Breast epithelium (tissue), 3 donors: ENCODE data around the gene NUMBL.

Experiments used
- CTCF ChIP-seq, 3 donors: fragments of 450-650 bp; IDR thresholded peaks; one replicate each; pipeline ENCODE4 v1.5.1; 2016 to 2017; ENCODE audit warnings: antibody characterized with exemption in 3 of 3, mild to moderate bottlenecking in 3 of 3, moderate library complexity in 3 of 3
- POLR2A ChIP-seq: fragments of 450-650 bp; IDR thresholded peaks from one replicate; pipeline ENCODE4 v1.6.1; 2016; ENCODE audit warnings: antibody characterized with exemption, mild to moderate bottlenecking, moderate library complexity
- POLR2AphosphoS5 ChIP-seq, 3 donors: sonication (generic); formaldehyde crosslinking; IDR thresholded peaks; one replicate each; pipeline ENCODE4 v1.6.1; 2017; ENCODE audit warnings: antibody characterized with exemption in 3 of 3

DNA sequence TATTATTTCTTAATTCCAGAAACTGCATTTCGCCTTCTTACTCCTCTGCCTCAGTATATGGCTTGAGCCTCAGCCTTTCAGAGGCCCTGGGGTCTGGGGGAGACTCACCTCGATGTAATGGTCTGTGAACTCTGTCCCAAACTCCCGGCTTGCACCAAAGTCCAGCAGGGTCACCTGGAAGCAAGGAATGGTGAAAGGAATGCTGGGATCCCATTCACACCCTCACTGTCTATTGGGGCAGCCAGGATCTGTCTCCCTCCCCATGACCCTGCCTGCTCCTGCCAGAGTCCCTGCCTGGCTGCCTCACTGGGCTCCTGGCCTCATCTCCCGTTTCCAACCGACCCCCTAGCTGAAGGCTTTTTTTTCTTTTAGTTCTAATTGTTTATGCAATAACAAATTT is 5.4 kb upstream of the NUMBL start:
- TF ChIP-seq CTCF (IDR thresholded peaks at IDR 0.05): no peak
- TF ChIP-seq POLR2AphosphoS5 (IDR thresholded peaks at IDR 0.05): no peak
- no peak for TF ChIP-seq POLR2A
